Measurements from ENCODE around the gene PTPRM.

- TF ChIP-seq CTCF (IDR thresholded peaks at IDR 0.05; ENCODE audit: insufficient read depth, low read length, poor library complexity, severe bottlenecking) (no peak), EZH2phosphoT487 (conservative IDR thresholded peaks at IDR 0.05; ENCODE audit: low read length) (no peak)
Observed at GRCh38 chr18:7809978-7810377, 242.9 kb downstream of the PTPRM start.

Measured in SU-DHL-6 (cell line).